HEK293T (cell line): ENCODE data around the gene ATP1A2.

Experiments
- CTCF ChIA-PET: fragments of 350-600 bp; formaldehyde crosslinking; extraction: SDS; loops from one replicate; lab custom pipeline; 2021; ENCODE audit warnings: antibody characterized with exemption, inconsistent platforms; lab: Yijun Ruan, JAX
- POLR2A ChIA-PET: fragments of 350-600 bp; formaldehyde crosslinking; extraction: SDS; loops from one replicate; lab custom pipeline; 2020; ENCODE audit warnings: antibody characterized with exemption, inconsistent platforms; lab: Yijun Ruan, JAX
- DNase-seq: peaks from one replicate; pipeline ENCODE4 v3.0.0; 2012; ENCODE audit warnings: mixed read lengths; ENCODE audit errors: extremely low spot score
- ARNT ChIP-seq: fragments of 450-650 bp; IDR thresholded peaks from 2 replicates; pipeline ENCODE4 v1.6.1; 2017; ENCODE audit warnings: mild to moderate bottlenecking
- BHLHE40 ChIP-seq: fragments of 450-650 bp; IDR thresholded peaks from 2 replicates; pipeline ENCODE4 v1.6.1; 2016; ENCODE audit warnings: mild to moderate bottlenecking, moderate library complexity, borderline replicate concordance
- CTBP1 ChIP-seq: fragments of 450-650 bp; IDR thresholded peaks from 2 replicates; pipeline ENCODE4 v1.6.1; 2016; ENCODE audit warnings: borderline replicate concordance
- ELF4 ChIP-seq: fragments of 450-650 bp; IDR thresholded peaks from 2 replicates; pipeline ENCODE4 v1.6.1; 2017; ENCODE audit warnings: antibody characterized with exemption
- FOXA1 ChIP-seq: fragments of 450-650 bp; IDR thresholded peaks from 2 replicates; pipeline ENCODE4 v1.6.1; 2016; ENCODE audit warnings: mild to moderate bottlenecking
- FOXK2 ChIP-seq: fragments of 450-650 bp; IDR thresholded peaks from 2 replicates; pipeline ENCODE4 v1.6.1; 2016; ENCODE audit warnings: mild to moderate bottlenecking
- FOXM1 ChIP-seq: fragments of 450-650 bp; IDR thresholded peaks from 2 replicates; pipeline ENCODE4 v1.6.1; 2017; ENCODE audit warnings: mild to moderate bottlenecking, borderline replicate concordance
- HDGF ChIP-seq: fragments of 450-650 bp; IDR thresholded peaks from 2 replicates; pipeline ENCODE4 v1.6.1; 2017; ENCODE audit warnings: antibody characterized with exemption, borderline replicate concordance
- L3MBTL2 ChIP-seq: fragments of 450-650 bp; conservative IDR thresholded peaks from 2 replicates; pipeline ENCODE4 v1.6.1; 2016; ENCODE audit warnings: mild to moderate bottlenecking
- LEF1 ChIP-seq: fragments of 450-650 bp; IDR thresholded peaks from 2 replicates; pipeline ENCODE4 v1.6.1; 2017; ENCODE audit warnings: mild to moderate bottlenecking, borderline replicate concordance
- NFRKB ChIP-seq: fragments of 450-650 bp; IDR thresholded peaks from 2 replicates; pipeline ENCODE4 v1.6.1; 2016; ENCODE audit warnings: mild to moderate bottlenecking, moderate library complexity
- SP1 ChIP-seq: fragments of 450-650 bp; IDR thresholded peaks from 2 replicates; pipeline ENCODE4 v1.6.1; 2017
- SUZ12 ChIP-seq: fragments of 450-650 bp; IDR thresholded peaks from 2 replicates; pipeline ENCODE4 v1.6.1; 2016; ENCODE audit warnings: mild to moderate bottlenecking
- TARDBP ChIP-seq: fragments of 450-650 bp; IDR thresholded peaks from 2 replicates; pipeline ENCODE4 v1.6.1; 2016
- ZNF384 ChIP-seq: fragments of 450-650 bp; IDR thresholded peaks from 2 replicates; pipeline ENCODE4 v1.6.1; 2016
- TF ChIP-seq, protein P1 (sequence below): fragments of 450-650 bp; IDR thresholded peaks from 2 replicates; pipeline ENCODE4 v1.6.1; 2016

ATP1A2 gene

DNA sequence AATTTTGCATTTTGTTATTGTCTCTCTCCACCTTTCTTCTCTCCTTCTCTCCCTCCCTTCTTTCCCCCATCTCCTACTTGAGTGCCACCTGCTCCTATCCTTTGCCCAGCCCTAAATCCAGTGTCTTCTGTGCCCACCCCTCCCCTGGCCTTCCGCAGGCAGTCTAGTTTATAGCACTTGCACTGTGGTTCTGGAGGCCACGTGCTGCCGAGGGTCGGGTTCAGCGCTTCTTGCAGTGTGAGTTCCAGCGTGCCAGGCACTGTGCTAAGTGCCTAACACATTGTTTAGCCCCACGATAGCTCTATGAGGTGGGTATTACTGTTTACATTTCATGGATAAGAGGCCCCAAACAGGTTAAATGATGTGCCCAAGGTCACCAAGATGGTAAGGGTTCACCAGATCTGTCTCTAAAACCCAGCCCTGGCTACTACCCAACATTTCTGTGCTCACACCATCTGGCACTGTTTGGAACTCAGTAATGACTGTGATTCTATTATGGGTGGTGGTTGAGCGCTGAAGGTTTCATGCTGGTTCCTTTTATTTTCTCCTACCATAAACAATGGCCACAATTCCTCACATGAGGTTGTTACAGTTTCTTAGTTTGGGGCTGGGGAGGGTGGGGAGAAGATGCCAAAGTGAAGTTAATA is 21.8 kb downstream of the ATP1A2 start:
- TF ChIP-seq FOXA1 (no peak), HDGF (no peak), TARDBP (no peak), SP1 (no peak)
- POLR2A ChIA-PET = no interaction called here
- DNase-seq = no peak
- CTCF ChIA-PET = no interaction called here

DNA sequence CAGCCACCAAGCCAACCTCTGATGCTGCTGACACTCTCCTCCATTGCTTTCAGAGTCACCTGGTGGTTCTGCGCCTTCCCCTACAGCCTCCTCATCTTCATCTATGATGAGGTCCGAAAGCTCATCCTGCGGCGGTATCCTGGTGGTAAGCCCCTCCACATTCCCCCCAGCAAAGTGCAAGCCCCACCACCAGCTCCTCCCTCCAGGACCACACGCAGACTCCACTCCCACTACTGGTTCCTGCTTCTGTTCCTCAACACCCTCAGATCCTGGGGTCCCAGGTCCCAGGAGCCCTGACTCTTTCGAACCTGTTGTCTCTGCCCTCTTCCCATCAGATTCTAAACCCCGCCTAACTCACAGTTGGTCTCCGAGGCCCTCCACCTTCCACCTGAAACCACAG is 24.3 kb downstream of the ATP1A2 start:
- POLR2A ChIA-PET = no interaction called here
- DNase-seq = no peak
- TF ChIP-seq LEF1 = no peak
- no peak for TF ChIP-seq TARDBP
- TF ChIP-seq ARNT = no peak
- no peak for TF ChIP-seq NFRKB
- TF ChIP-seq, protein P1, sequence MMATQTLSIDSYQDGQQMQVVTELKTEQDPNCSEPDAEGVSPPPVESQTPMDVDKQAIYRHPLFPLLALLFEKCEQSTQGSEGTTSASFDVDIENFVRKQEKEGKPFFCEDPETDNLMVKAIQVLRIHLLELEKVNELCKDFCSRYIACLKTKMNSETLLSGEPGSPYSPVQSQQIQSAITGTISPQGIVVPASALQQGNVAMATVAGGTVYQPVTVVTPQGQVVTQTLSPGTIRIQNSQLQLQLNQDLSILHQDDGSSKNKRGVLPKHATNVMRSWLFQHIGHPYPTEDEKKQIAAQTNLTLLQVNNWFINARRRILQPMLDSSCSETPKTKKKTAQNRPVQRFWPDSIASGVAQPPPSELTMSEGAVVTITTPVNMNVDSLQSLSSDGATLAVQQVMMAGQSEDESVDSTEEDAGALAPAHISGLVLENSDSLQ = no peak
- TF ChIP-seq ZNF384 = no peak
- TF ChIP-seq CTBP1 = no peak
- TF ChIP-seq ELF4 = no peak
- TF ChIP-seq FOXM1 = no peak
- CTCF ChIA-PET = no interaction called here

DNA sequence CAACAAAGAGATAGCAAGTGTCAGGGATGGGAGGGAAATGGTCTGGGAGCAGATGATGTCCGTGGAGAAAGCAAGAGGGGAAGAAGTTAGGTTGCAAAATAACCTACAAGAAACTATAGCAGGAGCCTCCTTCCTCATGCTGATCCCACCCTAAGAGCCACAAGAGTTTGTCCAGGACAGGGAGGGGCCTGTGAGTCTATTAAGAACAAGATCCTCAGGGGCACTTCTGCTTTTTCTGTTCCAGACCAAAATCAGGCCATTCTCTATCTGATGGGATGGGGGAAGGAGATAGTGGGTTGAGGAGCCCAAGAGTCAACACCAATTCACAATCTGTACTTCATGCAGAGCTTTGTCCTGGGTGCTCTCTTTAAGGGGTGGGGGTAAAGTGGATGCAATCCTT is 28.1 kb downstream of the ATP1A2 start:
- POLR2A ChIA-PET = no interaction called here
- no peak for DNase-seq
- TF ChIP-seq LEF1 = no peak
- TF ChIP-seq SP1 = no peak
- TF ChIP-seq HDGF = no peak
- no peak for TF ChIP-seq NFRKB
- TF ChIP-seq, protein P1 = no peak
- CTCF ChIA-PET = no interaction called here

DNA sequence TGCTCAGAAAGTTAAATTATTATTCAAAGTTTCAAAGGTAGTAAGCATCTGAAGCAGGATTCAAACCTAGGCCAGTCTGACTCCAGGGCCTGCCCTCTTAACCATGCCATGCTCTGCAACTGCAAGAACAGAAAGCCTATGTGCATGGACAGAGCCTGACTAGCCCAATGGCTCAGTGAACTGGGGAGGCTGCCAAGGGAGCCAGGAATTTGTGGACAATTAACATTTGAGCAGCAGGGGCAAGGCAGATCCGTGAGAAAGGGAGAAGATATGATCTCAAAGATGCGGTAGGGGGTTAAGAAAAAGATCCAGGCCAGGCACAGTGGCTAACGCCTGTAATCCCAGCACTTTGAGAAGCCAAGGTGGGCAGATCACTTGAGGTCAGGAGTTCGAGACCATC is 29.4 kb downstream of the ATP1A2 start:
- no peak for DNase-seq
- CTCF ChIA-PET = no interaction called here
- TF ChIP-seq FOXK2 = no peak
- no peak for TF ChIP-seq FOXA1
- TF ChIP-seq L3MBTL2 = no peak
- TF ChIP-seq FOXM1 = no peak
- TF ChIP-seq ARNT = no peak
- TF ChIP-seq CTBP1 = no peak
- TF ChIP-seq LEF1 = no peak
- TF ChIP-seq ZNF384 = no peak
- TF ChIP-seq TARDBP = no peak
- TF ChIP-seq NFRKB = no peak
- no peak for TF ChIP-seq SUZ12
- TF ChIP-seq SP1 = no peak
- TF ChIP-seq HDGF = no peak
- TF ChIP-seq BHLHE40 = no peak
- TF ChIP-seq, protein P1 = no peak
- TF ChIP-seq ELF4 = no peak
- POLR2A ChIA-PET = no interaction called here

DNA sequence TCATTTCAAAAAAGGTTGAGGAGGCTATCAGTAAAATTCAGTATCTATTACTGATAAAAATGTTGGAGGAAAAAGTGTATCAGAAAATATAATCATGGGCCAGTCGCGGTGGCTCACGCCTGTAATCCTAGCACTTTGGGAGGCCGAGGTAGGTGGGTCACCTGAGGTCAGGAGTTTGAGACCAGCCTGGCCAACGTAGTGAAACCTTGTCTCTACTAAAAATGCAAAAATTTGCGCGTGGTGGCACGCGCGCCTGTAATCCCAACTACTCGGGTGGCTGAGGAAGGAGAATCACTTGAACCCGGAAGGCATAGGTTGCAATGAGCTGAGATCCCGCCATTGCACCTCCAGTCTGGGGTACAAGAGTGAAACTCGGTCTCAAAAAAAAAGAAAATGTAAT is 30.5 kb downstream of the ATP1A2 start:
- ChIA-PET CTCF (no interaction called here), POLR2A (no interaction called here)
- TF ChIP-seq FOXK2 (no peak), ARNT (no peak), L3MBTL2 (no peak), SUZ12 (no peak), BHLHE40 (no peak), LEF1 (no peak), FOXA1 (no peak), SP1 (no peak), HDGF (no peak), ZNF384 (no peak)
- TF ChIP-seq, protein P1 = no peak
- no peak for DNase-seq

DNA sequence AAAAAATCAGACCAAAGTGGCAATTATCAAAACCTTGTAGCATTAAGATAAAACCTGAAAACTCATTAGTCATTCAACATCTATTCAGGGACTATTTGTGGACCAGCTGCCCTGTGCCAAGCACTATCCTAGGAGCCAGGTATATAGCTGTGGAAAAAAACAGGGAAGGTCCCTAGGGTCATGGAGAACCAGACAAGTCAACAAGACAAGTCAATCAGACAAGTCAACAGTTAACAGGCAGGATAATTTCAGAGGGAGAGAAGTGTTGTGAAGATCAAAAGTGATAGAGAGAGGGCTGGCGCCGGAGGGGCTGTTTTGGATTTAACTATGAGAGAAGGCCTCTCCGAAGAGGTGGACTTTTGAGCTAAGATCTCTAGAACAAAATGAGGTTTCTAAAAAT is 32.6 kb downstream of the ATP1A2 start:
- no peak for DNase-seq
- TF ChIP-seq ARNT (no peak), LEF1 (no peak), ELF4 (no peak), SUZ12 (no peak), CTBP1 (no peak), SP1 (no peak), ZNF384 (no peak), FOXM1 (no peak), NFRKB (no peak), L3MBTL2 (no peak), FOXK2 (no peak), TARDBP (no peak), BHLHE40 (no peak), FOXA1 (no peak), HDGF (no peak)
- TF ChIP-seq, protein P1 = no peak
- ChIA-PET POLR2A (no interaction called here), CTCF (interaction anchor here (0.9 kb wide), 1 partner anchor 144 kb away, joined by 3 read pairs; no protein-coding TSS in a partner anchor)
